Ascending aorta (tissue), 2 donors: ENCODE results near the gene MB21D2. TPM values are rescaled to one million over a fixed set of nuclear protein-coding genes. Genes with fewer than 3 reads are reported as not detected.

Source experiments
- DNase-seq, 2 donors: peaks; one replicate each; pipeline ENCODE4 v3.0.0-alpha.2; 2019; ENCODE audit warnings: low spot score in 2 of 2
- H3K27ac ChIP-seq, 2 donors: fragments of 200-600 bp; sonication (generic); one replicate each; pipeline ENCODE4 v1.5.1; 2016 to 2017; ENCODE audit warnings: mild to moderate bottlenecking in 1 of 2
- H3K27me3 ChIP-seq: fragments of 200-600 bp; sonication (generic); one replicate; pipeline ENCODE4 v1.5.1; 2017
- H3K36me3 ChIP-seq, 2 donors: fragments of 200-600 bp; sonication (generic); one replicate each; pipeline ENCODE4 v1.5.1; 2016
- H3K4me1 ChIP-seq, 2 donors: fragments of 200-600 bp; sonication (generic); one replicate each; pipeline ENCODE4 v1.5.1; 2016 to 2017; ENCODE audit warnings: mild to moderate bottlenecking in 1 of 2
- H3K4me3 ChIP-seq, 2 donors: fragments of 200-600 bp; sonication (generic); one replicate each; pipeline ENCODE4 v1.5.1; 2016 to 2017; ENCODE audit warnings: mild to moderate bottlenecking in 1 of 2
- H3K9me3 ChIP-seq, 2 donors: fragments of 200-600 bp; sonication (generic); one replicate each; pipeline ENCODE4 v1.5.1; 2016
- CTCF ChIP-seq, 3 experiments: fragments of 200-600 bp in 2 of 3; fragments of 450-650 bp in 1 of 3; sonication (generic) in 2 of 3; IDR thresholded peaks; one replicate each; pipeline ENCODE4 v1.5.1; 2016 to 2019; ENCODE audit warnings: antibody characterized with exemption in 3 of 3, mild to moderate bottlenecking in 1 of 3, moderate library complexity in 1 of 3
- intact Hi-C: fragments of 100-400 bp; cut with DNase I; formaldehyde crosslinking; loops from one replicate; pipeline ENCODE4 v1.15.1; 2023
- total RNA-seq: library from RNA; depleted of rRNA; stranded (reverse); fragments of >200 nt; gene quantifications from one replicate; pipeline ENCODE4 v1.1.0, GENCODE V29; 2016

Gene MB21D2
- total RNA-seq, 1 donor from 2014 or later: 0.11 TPM

GRCh38 chr3:192929146-192929545, 11.5 kb upstream of the MB21D2 start:
- no peak for TF ChIP-seq CTCF (IDR thresholded peaks at IDR 0.05)
- Histone ChIP-seq H3K9me3 (no peaks in the 10 kb centered on the region), H3K27ac (no peak overlapping the region), H3K27me3 (no peaks in the 10 kb centered on the region), H3K4me1 (no peaks in the 10 kb centered on the region), H3K4me3 (no peak overlapping the region), H3K36me3 (no peaks in the 10 kb centered on the region)
- intact Hi-C loops: no loop called here
- DNase-seq: no peak

GRCh38 chr3:192928720-192929119, 11.1 kb upstream of the MB21D2 start:
- Histone ChIP-seq H3K27me3 (no peaks in the 10 kb centered on the region), H3K9me3 (no peaks in the 10 kb centered on the region), H3K4me1 (no peaks in the 10 kb centered on the region), H3K4me3 (no peak overlapping the region), H3K36me3 (no peaks in the 10 kb centered on the region), H3K27ac (no peak overlapping the region)
- no peak for DNase-seq
- no peak for TF ChIP-seq CTCF (IDR thresholded peaks at IDR 0.05)
- intact Hi-C loops: no loop called here

- TF ChIP-seq CTCF (IDR thresholded peaks at IDR 0.05): no peak
- Histone ChIP-seq H3K27me3 (no peaks in the 10 kb centered on the region), H3K36me3 (no peaks in the 10 kb centered on the region), H3K4me3 (no peak overlapping the region), H3K4me1 (no peaks in the 10 kb centered on the region), H3K9me3 (no peaks in the 10 kb centered on the region), H3K27ac (no peak overlapping the region)
- DNase-seq: no peak
- intact Hi-C loops: no loop called here
These were observed 10.4 kb upstream of the MB21D2 start for GRCh38 chr3:192928016-192928415.

- no peaks in the 10 kb centered on the region for H3K27me3 ChIP-seq
- intact Hi-C loops: no loop called here
- H3K4me1 ChIP-seq: peaks cover 0 to 3% of the 10 kb centered on the region in 2 donors
- H3K4me3 ChIP-seq: no peak overlapping the region
- DNase-seq: no peak
- TF ChIP-seq CTCF (IDR thresholded peaks at IDR 0.05): no peak
- no peaks in the 10 kb centered on the region for H3K9me3 ChIP-seq
- H3K27ac ChIP-seq: no peak overlapping the region
- H3K36me3 ChIP-seq: no peaks in the 10 kb centered on the region
These were observed 9.4 kb upstream of the MB21D2 start for GRCh38 chr3:192927016-192927415.

GRCh38 chr3:192923731-192924130, 6.1 kb upstream of the MB21D2 start:
- intact Hi-C loops: no loop called here
- Histone ChIP-seq H3K27me3 (no peaks in the 10 kb centered on the region), H3K4me1 (peaks cover 0 to 4% of the 10 kb centered on the region in 2 donors), H3K27ac (no peak overlapping the region), H3K36me3 (no peaks in the 10 kb centered on the region), H3K9me3 (no peaks in the 10 kb centered on the region), H3K4me3 (no peak overlapping the region)
- TF ChIP-seq CTCF (IDR thresholded peaks at IDR 0.05): no peak
- no peak for DNase-seq

GRCh38 chr3:192921793-192922192, 4.1 kb upstream of the MB21D2 start:
- no peaks in the 10 kb centered on the region for H3K27me3 ChIP-seq
- intact Hi-C loops: no loop called here
- no peak for TF ChIP-seq CTCF (IDR thresholded peaks at IDR 0.05)
- DNase-seq: no peak
- H3K9me3 ChIP-seq: no peaks in the 10 kb centered on the region
- H3K27ac ChIP-seq: peak overlapping the region in 1 of 2 donors; percentile 28
- H3K4me3 ChIP-seq: no peak overlapping the region
- H3K4me1 ChIP-seq: peaks cover 0 to 4% of the 10 kb centered on the region in 2 donors
- H3K36me3 ChIP-seq: no peaks in the 10 kb centered on the region
